ENCODE data around the gene DDAH2.

DDAH2 gene, protein sequence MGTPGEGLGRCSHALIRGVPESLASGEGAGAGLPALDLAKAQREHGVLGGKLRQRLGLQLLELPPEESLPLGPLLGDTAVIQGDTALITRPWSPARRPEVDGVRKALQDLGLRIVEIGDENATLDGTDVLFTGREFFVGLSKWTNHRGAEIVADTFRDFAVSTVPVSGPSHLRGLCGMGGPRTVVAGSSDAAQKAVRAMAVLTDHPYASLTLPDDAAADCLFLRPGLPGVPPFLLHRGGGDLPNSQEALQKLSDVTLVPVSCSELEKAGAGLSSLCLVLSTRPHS

DNA sequence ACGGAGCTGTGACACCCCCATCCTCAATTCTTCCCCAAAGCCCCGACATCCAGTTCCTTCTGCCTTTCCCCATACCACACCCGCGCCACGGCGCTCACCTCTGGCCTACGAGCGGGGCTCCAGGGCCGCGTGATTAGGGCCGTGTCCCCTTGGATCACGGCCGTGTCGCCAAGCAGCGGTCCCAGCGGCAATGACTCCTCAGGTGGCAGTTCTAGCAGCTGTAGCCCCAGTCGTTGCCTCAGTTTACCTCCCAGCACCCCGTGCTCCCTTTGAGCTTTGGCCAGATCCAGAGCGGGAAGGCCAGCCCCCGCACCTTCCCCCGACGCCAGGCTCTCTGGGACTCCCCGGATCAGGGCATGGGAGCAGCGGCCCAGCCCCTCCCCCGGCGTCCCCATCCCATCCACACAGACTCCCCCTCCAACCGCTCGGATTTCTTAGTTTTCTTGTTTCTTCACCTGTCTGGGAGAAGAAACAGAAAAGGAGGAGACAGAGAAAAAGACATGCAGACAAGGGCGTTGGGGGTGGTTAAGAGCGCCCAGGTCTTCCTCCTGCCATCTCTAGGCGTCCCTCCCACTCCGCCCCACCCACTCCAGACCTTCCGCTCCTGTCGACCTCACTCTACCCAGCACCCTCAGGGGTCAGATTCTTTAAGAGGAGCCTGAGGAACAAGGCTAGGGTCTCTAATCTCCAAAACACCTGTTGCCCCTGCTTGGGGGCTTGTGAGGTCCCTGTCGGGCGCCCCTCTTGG lies at the start of gene DDAH2:
Gene DDAH2, minus strand, starts transcription at position 533 of the 748 bp plus-strand sequence. Its CDS starts 138 bp downstream, at position 395.
- DNase-seq, result no peak

DNA sequence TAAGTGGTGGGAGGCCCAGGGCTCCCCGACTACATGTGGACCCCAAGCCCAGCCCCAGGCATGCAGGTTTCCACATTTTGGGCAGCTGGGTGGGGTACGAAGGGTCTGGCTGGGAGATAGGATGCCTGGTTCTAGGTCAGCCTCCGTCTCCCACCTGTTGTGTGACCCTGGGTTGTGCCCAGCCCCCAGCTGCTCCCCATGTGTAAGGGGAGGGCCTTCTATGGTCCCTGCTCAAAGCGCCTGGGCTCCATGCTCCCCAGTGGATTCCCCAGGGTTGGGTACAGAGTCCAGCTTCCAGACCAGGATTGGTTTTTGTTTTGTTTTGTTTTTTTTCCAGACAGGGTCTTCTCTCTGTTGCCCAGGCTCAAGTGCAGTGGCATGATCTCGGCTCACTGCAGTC lies 49.1 kb upstream of the DDAH2 start:
- no peak for DNase-seq

- no peak for DNase-seq
Observed at GRCh38 chr6:31777667-31778050, 48.6 kb upstream of the DDAH2 start.

DNA sequence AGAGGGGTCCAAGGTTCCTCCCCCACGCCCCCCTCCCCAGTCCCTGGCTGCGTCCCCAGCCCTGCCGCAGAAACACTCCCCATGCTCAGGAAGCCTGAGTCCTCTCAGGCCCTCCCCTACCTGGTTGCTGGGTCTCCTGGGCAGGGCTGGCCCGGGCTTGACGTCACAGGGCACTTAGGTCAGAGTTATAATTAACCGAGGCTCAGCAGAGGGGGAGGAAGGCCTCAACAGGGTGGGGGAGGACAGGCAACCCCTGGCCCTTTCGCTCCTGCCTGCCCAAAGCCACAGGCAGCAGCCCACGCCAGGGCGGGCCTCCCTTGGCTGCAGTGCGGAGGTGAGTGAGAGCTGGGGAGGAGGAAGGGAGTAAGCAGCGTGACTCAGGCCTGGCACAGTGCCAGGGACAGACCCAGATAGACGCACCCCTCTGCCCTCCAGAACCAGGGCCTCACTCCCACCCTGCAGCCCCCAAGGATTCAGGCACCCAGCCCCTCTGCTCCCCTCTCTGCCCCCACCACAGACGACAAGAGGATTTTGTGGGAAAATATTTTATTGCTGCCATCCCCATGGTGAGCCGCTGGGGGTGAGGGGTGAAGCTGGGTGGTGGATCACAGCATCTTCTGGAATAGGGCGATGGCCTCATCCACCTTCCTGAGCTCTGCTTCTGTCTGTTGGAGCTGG lies 48.0 kb upstream of the DDAH2 start, which contains the start of gene VWA7:
Gene VWA7, minus strand, starts transcription at position 340 of the 678 bp plus-strand sequence. CDS start 549 bp downstream, outside the sequence.
- peak; percentile 13 to 48 (median 46) for DNase-seq

GRCh38 chr6:31776485-31776988 lies 47.4 kb upstream of the DDAH2 start:
- no peak for DNase-seq

DNA sequence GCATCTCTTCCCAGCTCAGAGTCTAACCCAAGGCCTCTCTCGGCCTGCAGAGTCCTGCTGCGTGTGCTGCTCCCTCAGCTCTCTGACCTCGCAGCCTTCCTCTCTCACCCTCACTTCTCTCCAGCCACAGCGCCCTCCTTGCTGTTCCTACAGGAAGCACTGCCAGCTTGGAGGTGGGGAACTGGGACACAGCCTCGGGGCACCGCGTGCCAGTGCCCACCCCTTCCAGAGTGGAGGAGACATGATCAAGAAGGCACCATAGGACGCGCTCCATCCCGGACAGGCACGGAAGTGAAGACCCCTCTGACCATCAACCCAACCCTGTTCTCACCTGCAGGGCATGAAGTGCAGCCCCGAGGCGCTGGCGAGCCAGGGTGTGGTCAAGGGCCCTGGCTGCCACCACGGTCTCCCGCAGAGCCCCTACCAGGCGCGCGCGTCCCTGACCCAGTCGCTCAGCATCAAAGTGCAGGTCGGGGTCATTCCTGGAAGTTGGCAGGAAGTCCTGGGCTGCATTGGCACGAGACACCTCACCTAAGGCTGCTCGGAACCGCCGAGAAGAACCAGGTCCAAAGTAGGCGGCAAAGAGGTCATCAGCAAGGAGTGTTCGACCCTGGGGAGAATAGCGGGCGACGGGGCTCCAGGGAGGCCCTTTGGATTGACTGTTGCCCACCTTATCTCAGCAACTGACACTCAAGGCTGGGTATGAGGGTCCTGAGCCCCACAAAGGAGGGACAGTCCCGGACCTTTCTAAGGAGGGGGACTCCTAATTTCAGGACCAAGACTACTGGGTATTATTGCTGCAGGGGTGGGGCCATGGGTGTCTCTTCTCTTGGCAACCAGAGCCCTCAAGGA lies 46.8 kb upstream of the DDAH2 start:
- DNase-seq, result no peak

DNA sequence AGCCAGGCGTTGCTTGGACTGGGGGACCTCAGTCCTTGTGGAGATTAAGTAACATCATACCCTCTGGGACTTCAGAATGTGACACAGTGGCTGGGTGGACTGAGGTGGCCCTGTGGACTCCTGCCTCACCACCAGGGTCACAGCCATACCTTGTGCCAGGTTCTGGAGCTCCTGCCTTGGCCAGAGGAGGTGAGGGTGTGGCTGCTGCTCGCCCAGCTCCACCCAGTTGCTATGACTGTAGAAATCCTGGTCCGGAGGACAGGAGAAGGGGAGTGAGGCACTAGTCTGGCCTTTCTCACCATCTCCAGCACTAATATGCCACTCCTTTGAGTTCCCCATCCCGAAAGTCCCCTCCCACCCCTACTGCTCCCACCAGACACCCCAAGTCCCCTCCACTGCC lies 46.1 kb upstream of the DDAH2 start:
- DNase-seq, result no peak

DNA sequence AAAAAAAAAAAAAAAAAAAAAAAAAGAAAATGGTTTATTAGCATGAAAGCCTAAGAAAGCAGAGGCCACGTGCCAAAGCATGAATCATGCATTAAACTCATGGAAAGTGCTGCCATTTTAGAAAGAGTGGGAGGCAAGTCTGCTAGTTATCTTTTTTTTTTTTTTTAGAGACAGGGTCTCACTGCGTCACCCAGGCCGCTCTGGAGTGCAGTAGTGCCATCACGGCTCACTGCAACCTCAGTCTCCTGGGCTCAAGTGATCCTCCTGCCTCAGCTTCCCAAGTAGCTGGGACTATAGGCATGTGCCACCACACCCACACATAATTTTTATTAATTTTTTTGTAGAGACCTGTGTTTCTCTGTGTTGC lies 42.9 kb upstream of the DDAH2 start:
- no peak for DNase-seq

DNA sequence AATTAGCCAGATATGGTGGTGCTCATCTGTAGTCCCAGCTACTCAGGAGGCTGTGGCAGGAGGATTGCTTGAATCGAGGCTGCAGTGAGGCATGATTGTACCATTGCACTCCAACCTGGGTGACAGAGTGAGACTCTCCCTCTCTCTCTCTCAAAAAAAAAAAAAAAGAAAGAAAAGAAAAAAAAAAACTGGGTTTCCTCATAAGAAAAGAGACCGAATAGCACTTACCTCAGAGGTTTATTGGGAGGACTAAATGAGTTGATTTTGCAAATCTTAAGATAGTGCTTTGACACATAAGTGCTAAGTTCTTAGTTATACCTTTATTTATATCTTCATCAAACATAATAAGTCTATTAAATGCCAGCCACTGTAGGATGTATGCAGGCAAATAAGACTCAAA lies 41.8 kb upstream of the DDAH2 start:
- DNase-seq, result no peak

DNA sequence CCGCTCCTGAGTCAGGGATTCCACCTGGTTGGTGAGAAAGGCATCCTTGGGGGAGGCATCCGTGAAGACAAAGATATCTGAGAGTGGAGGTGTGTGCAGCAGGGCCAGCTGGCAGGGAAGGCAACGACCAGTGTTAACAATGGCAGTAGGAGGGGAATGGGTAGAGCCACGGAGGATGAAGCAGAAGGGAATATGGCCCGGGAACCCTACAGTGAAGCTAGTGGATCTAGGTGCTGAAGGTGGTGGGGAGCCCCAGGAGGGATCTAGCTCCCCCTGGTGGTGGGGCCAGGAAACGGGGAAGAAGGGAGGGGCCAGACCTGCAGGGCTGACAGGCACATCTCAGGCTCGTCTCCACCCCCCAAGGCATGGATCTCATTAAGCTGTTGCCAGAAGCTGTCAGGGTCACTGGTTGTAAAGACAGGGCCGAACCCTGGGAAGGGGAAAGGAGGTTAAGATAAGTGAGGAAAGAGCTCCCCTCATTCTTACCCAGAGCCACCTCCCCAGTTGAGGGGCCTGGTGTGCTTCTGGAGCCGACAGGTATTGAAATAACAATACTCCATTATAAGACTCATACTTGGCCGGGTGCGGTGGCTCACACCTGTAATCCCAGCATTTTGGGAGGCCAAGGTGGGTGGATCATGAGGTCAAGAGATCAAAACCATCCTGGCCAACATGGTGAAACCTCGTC lies 40.7 kb upstream of the DDAH2 start:
- DNase-seq, result peak; percentile 37 to 61 (median 52)

- no peak for DNase-seq
Observed at GRCh38 chr6:31768363-31769257, 39.5 kb upstream of the DDAH2 start.

DNA sequence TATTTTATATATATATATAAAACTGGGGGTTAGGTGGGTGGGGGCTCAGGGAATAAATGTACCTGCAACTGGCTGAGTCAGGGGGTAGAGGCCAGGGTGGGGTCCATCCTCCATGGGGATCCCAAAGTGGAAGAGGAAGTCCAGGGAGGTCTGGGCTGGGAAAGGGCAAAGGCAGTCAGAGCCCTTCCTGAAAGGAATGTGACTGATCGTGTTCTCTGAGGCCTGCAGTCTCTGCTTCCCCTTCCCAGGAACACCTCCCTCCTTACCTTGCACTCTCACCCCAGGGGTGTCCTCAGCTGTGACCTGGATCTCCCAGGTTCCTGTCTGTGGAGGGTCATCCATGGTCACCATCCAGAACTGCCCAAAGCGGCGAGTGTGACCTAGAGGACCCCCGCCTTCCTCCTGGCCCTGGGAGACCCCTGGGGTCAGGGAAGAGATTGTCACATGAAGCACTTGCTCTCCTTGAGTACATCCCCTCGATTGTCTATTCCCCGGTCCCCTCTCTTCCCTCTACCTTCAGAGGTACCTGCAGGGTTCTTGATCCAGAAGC lies 38.1 kb upstream of the DDAH2 start:
- no peak for DNase-seq

GRCh38 chr6:31765910-31766794 lies 37.1 kb upstream of the DDAH2 start:
- no peak for DNase-seq

DNA sequence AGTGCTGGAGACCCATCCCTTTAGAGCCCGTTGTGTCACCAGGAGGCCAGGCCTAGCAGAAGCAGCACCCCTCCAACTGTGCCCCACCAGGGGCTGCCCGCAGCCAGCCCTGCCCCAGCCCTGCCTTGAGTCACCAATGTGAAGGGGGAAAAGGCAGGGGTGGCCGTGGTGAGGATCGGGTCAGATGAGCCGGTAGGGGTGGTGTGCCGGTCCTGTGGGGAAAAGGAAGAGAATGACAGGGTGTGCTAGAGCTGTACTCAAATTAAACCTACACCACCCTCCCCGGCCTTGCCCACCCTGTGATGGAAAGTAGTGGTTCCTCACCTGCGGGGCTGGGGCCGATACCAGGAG lies 36.4 kb upstream of the DDAH2 start:
- DNase-seq, result no peak

GRCh38 chr6:31764198-31764597 lies 35.1 kb upstream of the DDAH2 start:
- DNase-seq, result no peak

DNA sequence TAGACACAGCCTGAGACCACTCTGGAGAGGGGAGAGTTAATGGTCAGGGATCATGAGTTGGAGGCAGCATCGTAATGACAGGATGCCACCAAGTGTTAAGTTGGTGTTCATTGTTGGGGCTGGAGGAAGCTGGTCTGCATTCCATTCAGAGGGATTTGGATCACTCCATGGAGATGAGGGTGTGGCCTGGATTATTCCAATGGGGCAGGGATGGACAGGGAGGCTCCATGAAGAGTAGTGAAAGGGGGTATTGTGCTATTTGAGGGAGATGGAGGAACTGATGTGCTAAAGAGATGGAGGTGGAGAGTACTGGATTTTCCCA lies 34.5 kb upstream of the DDAH2 start:
- no peak for DNase-seq

- DNase-seq, result no peak
Observed at GRCh38 chr6:31762878-31763618, 33.9 kb upstream of the DDAH2 start.

- DNase-seq, result no peak
Observed at GRCh38 chr6:31762356-31762755, 33.3 kb upstream of the DDAH2 start, which contains the start of gene SAPCD1. SAPCD1 (plus strand) TSS chr6:31762656; CDS start chr6:31763055, 399 bp downstream.

DNA sequence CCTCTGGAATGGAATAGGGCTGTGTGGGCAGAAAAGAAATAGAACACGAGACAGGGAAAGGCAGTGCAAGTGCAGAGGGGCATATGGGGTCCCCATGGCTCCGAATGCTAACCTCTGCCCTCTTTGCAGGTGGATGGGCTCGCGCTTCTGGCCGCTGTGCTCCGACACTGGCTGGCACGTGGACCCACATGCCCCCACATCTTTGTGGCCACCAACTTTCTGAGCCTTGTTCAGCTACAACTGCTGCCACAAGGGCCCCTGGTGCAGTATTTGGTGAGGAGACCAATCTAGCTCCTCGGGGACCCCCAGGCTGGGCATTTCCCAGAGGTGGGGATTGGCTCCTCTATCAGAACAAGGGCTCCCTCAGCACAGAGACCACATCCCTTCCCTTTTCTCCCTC lies 32.2 kb upstream of the DDAH2 start:
- DNase-seq, result no peak

All from activated naive CD4-positive, alpha-beta T cell (primary cell).